OCI-LY3 (cell line): ENCODE measurements around the gene FSIP1.

ENCODE experiments used
- CTCF ChIP-seq: fragments of 200-600, 300-600 bp; sonication (generic); IDR thresholded peaks from 2 replicates; pipeline ENCODE4 v1.5.1; 2014; ENCODE audit warnings: antibody characterized with exemption, low read length, low read depth
- EZH2phosphoT487 ChIP-seq: fragments of 200-600 bp; shearing (Covaris generic); IDR thresholded peaks from 2 replicates; pipeline ENCODE4 v1.6.1; 2018; ENCODE audit warnings: antibody characterized with exemption, mixed run types, low read depth

DNA sequence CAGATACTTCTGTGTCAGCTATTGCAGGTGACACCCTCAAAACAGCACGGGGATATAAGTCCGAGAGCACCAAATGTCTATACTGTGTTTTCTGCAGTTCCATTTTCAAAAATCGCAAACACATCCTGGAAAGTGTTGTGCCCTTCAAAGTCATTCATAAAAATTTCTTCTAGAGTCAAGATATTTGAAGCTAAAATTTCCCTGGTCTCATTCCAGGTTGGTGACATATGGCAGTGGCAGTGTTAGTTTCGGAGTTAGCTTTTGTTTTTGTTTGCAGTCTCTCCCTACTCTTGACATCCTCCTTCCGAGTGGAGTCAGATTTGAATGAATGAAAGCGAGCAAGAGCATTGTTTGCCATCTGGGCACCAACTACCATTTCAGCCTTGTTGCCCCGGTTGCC lies 3.2 kb upstream of the FSIP1 start:
- TF ChIP-seq CTCF (no peak), EZH2phosphoT487 (no peak)
